T-helper 1 cell treated with Interleukin-12 subunit alpha and Interleukin-12 subunit beta and Interleukin-4 antibody, amounts not matched to agents 30 ng/mL and 1 ng/mL, for 36 hours (primary cell): ENCODE data around the gene ATP8B3. TPM values are rescaled to one million over a fixed set of nuclear protein-coding genes. Genes with fewer than 3 reads are reported as not detected.

Experiments used
- intact Hi-C: fragments of 100-400 bp; cut with micrococcal nuclease; formaldehyde crosslinking; loops from one replicate; pipeline ENCODE4 v1.15.1; 2024
- total RNA-seq: library from RNA; stranded (reverse); gene quantifications from 2 replicates; pipeline ENCODE4 v1.2.3, GENCODE V29; 2022

The ATP8B3 gene
- total RNA-seq, 1 donor from 2014 or later, result 14.2 TPM

DNA sequence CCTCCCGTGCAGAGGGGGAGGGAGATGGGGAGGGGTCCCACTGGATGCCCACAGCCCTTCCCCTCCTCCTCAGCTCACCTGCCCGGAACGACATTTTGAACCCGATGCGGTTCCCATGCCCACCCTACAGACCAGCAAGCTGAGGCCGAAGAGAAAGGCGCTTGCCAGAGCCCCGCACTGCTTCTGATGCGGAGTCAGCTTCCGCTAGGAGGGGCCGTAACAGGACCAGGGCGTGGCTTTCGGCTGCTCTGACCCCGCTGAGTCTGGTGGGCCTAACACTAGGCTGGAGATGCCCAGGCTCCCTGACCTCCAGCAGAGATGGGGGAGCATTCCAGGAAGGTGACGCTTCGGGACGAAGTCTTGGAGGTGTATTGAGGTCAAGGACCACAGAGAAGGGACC, 52.1 kb downstream of the ATP8B3 start:
- intact Hi-C loops, result loop anchor here (2.0 kb wide), 1 partner anchor 291 kb away; no protein-coding TSS in a partner anchor

DNA sequence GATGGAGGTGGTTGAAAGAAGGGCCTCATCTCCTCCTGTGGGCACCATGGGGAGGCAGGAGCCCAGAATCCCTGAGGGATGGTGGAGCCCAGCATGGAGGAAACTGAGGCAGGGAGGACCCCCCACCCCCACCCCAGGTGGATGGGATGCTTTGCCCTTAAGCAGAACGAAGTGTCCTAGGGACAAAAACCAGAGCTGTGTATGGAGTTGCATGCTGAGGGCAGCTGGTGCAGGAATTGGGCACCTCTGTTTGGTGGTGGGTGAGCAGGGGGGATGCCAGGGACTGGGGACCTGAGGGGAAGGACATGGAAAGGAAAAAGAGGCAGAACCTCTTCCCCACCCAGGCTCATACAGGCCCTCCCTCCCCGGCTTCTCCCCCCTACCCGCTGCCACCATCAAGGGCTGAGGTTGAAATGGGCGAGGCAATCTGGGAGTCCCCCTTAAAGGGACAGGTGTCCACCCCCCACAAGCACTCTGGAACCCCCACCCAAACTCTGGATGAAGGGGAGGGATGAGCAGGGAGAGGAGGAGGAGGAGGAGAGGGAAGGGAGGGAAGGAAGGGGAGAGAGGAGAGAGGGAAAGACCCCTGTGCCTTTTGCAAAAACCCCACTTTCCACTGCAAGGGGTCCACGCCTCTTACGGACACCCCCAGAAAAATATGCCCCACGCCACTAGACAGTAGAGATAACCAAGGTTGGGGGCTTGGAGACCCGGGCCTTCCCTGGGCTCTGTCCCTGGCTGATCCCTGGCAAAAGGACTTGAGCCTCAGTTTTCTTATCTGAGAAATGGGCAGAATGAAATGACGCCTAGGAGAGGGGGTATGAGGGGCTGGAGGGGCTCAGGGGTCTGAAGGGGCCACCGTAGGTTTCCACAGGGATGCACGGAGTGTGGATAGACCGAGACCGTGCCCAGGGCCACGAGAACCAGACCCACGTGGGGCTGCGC, 52.8 kb downstream of the ATP8B3 start:
- intact Hi-C loops, result no loop called here

DNA sequence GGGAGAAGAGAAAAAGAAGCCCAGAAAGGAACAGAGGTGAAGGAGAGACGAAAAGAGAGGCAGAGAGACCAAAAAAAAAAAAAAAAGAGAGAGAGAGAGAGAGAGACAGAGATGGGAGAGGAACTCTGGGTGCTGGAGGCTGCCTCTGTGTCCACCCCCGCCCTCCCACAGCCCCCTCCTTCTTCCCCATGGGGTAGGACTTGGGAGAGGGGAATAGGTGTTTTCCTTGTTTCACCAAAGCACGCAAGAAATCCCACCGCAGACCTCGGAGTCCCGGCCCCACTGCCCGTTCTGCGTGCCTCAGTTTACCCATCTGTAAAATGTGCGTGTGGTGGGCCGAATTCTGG, 53.9 kb downstream of the ATP8B3 start:
- intact Hi-C loops, result no loop called here

DNA sequence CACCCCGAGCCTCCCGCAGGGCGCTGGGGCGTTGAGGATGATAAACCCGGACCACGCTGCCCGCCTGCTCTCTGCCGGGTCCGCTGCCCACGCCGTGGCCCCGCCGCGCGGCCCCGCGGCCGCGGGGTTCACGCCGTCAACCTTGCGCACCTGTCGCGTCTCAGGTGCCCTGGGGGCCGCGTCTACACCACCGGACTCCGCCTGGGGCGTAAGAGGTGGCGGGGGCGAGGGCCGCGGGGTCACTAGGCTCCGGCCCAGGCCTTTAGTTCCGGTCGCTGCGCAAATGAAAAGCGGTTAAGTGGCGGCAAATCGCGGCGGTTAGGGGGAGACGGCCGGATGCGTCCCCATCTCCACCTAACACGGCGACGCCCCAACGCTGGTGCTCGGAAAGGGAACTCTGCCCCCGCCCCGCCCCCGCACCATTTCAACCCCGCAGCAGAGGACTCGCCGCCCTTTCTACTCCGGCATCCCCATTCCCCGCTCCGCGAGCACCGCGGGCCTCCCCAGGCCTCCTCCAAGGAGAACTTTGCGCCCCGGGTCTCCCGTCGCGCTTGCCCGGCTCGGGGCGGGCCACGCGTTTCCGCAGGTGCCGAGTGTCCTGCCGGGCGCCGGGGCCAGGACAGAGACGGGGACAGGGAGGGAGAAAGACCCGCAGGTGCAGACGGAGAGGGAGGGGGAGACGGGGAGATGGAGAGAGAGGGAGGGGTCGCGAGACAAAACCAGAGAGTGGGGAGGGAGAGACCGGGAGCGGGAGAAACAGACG, 54.4 kb downstream of the ATP8B3 start:
- intact Hi-C loops, result no loop called here

DNA sequence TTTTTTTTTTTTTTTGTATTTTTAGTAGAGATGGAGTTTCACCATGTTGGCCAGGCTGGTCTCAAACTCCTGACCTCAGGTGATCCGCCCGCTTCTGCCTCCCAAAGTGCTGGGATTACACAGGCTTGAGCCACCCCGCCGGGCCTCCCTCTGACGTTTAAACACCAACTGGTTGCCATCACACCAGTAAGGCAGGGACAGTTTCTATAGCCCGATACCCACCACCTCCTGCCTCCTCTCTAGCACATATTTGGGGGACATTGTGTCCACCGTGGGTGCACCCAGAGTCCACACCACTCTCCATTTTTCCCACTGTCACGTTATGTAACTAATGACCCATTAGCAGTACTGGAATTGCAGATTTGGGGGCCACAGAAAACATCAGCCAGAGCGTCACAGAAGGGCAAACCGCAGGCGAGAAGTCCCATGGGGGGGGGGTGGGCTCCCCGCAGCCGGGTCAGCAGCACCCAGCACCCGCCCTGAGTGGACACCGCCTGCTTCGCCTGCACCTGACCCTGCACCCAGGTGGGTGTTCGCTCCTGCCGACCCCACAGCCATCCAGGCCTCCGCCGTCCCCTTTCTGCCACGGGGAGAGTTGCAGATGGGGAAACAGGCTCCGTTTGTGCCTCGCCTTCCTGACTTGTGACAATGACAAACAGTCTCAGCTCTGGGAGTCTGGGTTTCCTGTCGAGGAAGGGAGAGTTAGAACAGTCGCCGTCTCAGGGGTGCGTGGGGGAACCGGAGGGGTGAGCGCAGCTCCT, 55.2 kb downstream of the ATP8B3 start:
- intact Hi-C loops, result no loop called here

DNA sequence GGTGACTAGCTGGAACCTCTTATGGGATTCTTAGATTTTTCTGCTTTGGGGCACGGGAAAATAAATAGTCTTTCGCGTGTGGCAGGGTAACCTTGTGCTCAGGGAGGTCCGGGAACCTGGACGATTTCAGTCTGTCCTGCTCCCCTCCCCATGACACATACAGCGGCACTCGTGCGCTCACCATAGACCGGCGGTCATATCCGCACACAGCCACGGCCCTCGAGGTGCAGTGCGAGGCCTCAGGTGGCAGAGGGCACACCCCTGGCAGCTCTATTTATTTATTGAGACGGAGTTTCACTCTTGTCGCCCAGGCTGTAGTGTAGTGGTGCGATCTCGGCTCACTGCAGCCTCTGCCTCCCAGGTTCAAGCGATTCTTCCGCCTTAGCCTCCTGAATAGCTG, 55.8 kb downstream of the ATP8B3 start:
- intact Hi-C loops, result no loop called here

DNA sequence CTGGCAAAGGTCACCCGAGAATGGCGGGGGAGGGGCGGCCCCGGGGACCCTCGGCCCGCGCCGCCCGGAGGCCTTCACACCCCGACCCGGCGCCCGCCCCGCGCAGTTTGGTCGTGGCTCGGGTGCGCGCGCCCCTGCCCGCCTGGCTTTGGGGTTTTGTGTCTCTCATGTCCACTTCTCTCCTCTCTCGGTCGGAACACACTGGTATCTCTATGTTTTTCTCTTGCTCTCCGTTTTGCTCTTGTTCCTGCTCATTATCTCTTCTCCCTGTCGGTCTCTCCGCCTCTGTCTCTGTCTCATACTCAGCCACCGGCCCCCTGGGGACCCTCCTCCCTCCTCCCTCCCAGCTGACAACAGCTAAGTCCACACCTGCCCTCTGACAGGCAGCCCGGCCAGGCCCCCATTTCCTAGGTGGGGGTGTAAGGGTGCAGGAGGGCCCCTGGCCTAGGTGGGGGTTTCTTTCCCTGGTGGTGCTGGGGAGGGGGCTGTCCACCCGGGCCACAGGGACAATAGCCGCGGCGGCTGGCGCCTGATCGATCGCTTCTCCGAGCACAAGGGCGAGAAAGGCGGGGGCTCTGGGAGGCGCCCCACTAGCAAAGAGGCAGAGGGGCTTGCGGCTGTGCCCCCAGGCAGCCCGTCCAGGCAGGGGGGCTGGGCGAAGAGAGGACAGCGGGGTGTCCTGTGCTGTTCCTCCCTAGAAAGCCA, 56.5 kb downstream of the ATP8B3 start:
- intact Hi-C loops, result no loop called here

DNA sequence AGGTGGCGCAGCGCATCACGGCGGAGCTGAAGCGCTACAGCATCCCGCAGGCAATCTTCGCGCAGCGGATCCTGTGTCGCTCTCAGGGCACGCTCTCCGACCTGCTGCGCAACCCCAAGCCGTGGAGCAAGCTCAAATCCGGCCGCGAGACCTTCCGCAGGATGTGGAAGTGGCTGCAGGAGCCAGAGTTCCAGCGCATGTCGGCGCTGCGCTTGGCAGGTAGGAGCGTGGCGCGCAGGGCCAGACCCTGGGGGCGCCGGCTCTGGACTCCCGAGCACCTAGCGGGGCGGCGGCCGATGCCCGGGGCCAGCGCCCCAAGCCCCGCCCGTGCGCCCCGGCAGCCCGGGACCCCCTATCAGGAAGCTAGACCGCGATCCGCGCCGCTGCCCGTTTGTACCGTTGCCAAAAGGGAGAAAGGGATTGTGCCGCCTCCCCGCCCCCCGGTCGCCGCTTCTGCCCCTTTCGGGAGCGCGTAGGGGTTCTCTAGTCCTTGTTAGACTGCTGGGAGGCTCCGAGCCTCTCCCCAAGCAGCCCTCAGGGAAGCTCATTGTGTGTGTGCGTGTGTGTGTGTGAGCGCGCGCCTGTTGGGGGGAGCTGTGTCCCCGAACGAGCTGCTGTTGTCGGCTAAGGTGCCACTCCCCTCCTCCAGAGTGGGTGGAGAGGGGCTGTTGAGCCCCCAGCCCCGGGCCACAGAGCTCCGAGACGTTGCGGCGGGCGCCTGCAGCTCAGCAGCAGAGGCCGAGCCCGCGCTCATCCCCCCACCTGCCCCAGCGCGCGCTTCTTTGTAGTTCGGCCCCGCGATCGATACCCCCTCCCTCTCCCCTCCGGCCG, 57.2 kb downstream of the ATP8B3 start:
- intact Hi-C loops, result no loop called here

DNA sequence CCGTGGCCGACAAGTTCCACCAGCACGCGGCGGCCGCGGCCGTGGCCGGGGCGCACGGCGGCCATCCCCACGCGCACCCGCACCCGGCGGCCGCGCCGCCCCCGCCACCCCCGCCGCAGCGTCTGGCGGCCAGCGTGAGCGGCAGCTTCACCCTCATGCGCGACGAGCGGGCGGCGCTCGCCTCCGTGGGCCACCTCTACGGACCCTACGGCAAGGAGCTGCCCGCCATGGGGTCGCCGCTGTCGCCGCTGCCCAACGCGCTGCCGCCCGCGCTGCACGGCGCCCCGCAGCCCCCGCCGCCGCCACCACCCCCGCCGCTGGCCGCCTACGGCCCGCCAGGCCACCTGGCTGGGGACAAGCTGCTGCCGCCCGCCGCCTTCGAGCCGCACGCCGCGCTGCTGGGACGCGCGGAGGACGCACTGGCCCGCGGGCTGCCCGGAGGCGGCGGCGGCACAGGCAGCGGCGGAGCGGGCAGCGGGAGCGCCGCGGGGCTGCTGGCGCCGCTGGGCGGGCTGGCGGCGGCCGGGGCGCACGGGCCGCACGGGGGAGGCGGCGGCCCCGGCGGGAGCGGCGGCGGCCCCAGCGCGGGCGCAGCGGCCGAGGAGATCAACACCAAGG, 57.9 kb downstream of the ATP8B3 start:
- intact Hi-C loops, result no loop called here

DNA sequence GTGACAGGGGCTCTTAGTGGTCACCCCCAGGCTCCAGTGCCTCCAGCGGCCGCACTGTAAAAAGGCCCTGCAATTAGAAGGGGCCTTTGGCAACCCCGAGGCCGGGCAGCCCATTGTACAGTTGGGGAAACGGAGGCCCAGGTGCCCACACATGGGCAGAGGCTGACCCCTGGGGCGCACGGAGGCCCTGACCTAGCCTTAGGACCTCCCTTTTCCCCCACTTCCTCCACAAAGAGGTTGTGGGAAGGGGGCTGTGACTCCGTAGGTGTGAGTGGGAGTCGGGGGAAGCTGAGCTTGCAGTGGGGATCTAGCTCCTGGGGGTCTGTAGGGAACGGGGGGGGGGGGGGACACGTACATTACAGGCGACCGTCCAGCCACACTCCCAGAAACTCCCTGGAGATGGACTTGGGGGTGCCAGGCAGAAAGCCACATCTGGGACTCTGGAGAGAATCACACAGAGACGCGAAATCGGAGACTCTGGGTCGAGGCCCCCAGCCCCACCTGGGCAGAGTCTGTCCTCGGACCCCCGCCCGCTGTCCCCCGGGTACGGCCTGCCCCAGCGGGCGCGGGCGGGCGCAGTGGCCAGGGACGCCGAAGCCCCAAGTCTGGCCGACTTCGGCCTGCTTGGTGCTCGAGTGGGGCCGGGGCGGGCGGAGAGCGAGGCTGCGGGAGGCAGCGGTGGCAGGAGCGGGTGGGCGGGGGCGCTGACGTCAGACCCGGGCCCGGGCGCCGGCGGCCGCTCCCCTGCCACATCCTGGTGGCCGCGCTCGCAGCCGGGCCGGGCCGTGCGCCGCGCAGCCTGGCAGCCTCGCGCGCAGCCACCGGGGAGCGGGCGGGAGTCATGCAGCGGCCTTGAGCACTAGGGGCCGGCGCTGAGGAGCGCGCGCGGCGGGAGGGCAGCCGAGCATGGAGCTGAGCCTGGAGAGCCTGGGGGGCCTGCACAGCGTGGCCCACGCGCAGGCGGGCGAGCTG, 59.0 kb downstream of the ATP8B3 start, which contains the start of gene ONECUT3:
Gene ONECUT3 (plus strand): TSS at position 750 of the 972 bp plus-strand sequence. CDS start 157 bp downstream, at position 907.
- intact Hi-C loops, result no loop called here

DNA sequence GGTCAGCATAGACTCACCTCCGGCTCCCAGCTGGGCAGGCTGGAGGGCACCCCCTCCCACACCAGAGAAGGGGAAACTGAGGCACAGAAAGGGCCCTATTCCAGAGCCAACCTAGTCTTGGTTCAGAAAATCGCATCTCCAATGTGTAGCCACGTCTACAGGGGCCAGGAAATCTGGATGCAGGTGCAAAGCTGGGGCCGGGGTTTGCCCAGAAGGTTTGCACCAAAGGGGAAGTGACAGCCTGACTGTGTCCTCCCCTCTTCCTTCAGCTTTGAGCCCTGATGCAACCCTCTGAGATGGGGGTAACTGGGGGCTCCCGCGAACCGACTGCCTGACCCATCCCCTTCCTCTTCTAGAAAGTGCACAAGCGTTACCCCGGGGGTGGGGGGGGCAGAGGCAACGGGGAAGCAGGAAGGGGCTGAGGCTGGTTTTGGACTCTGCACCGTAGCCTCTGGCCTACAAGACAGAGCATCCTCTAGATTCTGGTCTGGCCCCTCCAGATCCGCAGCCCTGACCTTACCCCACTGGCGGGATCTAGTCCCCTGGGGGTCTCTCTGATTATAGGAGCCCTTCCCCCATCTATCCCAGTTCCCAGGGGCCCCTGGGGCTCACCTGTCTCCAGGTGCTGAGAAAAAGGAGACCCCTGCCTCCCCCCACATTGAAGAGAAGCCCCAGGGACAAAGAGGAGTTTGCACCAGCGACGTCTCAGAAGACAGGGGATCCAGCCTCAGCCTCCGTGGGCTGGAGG, 59.9 kb downstream of the ATP8B3 start:
- intact Hi-C loops, result no loop called here

DNA sequence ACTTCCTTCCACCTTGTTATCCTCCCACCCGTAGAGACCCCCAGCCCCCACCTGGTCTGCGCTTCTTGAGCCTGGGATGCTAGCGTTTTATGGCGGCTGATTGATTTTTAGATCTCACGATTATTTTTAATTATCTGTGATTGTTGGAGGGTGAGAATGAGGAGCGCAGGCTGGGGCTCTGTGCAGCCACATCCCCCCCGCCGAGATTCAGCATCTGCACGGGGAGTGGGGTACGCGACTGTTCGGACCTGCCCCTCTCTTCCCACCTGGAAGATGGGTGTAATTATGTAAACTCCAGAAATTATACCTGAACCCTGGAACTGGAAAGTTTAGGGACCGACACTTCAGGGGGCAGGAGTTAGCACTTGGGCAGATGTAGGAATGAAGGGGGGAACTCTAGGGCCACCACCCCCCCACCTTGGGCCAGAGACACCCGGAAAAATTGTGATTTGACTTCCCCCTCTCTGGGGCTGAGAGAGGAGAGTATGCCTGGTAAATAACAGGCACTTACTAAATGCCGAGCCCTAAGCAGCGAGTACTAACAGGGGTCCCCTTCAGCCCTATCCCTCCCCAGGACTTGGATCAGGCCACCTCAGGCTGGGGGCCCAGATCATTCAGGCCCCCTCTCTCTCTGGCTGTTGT, 60.6 kb downstream of the ATP8B3 start:
- intact Hi-C loops, result no loop called here

DNA sequence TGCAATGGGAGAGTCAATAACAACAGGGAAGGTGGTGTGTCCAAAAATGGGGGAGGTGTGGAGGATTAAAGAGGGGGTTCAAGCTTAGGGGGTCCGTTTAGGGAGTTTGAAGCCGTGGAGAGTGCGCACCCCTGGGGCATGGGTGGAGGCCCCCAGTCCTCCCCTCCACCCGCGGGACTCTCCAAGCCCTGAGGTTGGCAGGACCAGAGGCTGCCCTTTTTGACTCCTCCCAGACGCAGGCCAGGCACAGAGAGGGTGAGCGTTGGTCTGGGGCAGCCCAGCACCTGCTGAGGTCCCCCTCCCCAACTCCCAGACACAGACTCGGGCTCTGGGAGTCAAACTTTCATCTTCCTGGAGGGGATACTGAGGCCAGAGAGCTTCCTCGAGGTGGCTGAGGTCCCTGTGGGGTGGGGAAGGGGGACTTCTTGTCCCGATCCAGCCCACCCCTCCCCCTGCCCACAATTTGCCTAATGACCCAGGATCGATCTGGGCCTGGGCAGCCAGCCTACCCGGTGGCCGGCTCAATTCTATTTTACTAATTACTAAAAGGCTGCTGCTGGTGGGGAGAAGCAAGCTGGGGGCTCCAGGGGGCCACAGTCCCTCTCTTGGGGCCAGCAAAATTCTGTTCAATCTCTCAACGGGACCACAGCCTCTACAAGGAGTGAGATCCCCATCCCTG, 61.6 kb downstream of the ATP8B3 start:
- intact Hi-C loops, result no loop called here

DNA sequence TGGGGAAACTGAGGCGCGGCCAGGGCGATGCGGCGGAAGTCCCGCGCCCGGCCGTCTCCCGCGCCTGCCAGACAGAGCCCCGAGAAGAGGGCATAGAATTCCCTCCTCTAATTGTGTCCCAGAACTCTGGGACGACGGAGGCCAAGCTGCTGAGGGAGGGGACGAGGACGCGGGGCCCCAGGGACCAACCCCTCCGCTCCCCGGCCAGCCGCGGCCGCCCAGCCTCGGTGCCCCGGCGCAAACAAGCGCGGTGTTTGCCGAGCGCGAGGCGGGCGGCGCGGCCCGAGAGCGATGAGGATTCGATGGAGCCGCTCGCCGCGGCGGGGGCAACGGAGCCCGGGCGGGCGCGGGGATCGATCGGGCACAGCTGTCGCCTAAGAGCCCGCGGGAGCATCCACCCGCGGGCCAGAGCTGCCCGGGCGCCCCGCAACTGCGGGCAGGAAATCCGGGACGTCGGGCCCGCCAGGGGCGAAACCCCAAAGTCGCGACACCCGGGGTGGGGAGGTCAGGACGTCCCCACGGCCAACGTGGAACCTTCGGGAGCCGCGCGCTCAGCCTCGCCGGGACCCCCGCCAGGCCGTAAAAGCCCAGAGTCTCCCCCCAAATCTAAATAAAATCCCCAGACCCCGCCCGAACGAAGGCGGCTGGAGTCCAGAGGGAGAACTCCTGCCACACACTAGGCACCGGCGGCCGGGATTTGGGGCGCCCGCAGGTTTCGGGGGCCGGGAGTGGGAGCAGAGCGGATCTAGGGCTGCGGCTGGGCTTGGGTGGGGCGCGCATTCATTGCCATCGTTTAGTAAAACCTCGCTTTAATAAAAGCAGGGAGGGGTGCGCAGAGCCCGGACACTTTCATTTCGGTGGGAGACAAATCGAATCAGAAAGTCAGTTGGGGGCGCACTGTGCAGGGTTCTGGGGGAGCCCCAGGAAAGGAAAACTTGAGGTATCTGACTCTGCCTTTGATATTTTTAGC, 62.4 kb downstream of the ATP8B3 start:
- intact Hi-C loops, result no loop called here

DNA sequence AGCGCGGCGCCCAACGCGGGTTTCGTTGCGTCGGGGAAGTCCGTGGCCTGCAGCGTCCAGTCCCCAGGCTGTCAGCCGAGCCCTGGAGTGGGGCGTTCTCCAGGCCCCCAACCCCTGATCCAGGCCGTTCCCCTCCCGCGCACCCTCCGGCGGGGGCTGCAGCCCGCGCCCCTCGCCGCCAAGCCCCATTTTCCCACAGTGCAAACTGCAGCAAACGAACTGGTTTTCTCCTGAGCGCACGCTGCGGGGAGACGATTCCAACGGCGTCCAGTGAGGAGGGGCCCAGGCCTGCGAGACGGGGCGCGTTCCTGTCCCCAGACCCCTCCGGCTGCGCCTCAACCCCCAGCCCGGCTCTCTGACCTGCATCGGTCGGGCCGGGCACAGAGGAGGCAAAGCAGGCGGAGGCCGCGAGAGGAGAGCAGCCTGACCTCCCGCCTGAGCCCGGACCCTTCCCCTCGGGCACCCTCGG, 63.2 kb downstream of the ATP8B3 start:
- intact Hi-C loops, result no loop called here
